KG1 (cell line): Measurements from ENCODE around the gene MRPL52.
A peak's percentile ranks its signal among the peaks of the same experiment; 100 is the strongest.
"Not testable (repeated sequence)": the region's sequence is repeated elsewhere in the genome, so short reads cannot be mapped to it uniquely, and the experiment has no call there.

Experiments
- DNase-seq: peaks from one replicate; lab custom pipeline; 2025; lab: John Stamatoyannopoulos, UW

Gene MRPL52

DNA sequence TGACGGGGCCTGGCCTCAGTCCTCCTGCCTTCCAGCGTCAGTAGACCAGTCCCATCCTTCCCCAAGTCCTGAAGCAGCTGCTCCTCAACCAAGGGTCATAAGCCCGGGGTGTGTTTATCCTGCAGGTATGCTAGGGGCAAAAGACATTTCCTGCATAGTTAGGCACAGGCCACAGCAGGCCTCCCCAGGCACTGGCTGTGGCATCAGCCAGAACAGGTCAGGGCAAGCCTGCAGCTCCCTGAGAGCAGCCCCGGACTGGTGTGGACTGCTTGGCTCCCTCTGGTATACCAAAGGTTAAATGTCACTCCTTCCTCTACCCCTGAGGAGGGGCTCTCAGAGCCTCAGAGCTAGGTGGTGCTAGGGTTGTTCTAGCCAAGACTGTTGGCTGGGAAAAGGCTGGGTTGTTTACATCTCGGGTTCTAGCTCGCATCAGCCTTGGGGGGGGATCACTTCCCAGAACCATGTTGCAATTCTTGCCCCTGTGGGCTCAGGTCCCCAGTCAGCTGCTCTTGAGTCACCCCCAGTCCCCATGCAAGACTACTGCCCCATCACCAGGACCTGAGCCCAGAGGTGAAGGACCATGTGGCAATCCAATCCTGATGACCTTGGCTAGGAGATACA, 9.6 kb downstream of the MRPL52 start:
- no peak for DNase-seq

DNA sequence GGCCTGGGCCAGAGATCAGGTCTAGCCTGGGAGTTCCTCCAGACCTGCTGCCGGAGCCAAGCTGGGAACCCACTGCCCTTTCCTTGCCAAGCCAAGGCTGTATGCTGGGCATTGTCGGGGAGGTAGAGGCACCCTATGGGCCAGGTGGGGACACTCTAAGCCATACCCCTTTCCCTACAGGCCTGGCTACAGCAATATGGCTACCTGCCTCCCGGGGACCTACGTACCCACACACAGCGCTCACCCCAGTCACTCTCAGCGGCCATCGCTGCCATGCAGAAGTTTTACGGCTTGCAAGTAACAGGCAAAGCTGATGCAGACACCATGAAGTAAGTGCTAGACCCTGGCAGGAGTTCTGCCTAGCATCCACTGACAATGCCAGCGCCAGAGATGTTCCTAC, 11.6 kb downstream of the MRPL52 start:
- DNase-seq, result no peak

DNA sequence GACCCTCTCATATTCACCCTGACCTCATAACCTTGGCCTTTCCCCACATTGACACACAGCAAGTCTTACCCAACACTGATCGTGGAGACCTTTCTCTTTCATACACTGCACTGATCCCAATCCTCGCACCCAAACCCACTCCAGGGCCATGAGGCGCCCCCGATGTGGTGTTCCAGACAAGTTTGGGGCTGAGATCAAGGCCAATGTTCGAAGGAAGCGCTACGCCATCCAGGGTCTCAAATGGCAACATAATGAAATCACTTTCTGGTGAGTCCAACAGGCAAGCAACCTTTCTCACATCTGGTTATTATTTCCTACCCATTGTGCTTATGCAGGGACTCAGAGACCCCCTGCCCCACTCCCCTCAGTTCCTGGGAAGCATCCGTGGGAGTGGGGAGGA, 12.1 kb downstream of the MRPL52 start:
- no peak for DNase-seq

DNA sequence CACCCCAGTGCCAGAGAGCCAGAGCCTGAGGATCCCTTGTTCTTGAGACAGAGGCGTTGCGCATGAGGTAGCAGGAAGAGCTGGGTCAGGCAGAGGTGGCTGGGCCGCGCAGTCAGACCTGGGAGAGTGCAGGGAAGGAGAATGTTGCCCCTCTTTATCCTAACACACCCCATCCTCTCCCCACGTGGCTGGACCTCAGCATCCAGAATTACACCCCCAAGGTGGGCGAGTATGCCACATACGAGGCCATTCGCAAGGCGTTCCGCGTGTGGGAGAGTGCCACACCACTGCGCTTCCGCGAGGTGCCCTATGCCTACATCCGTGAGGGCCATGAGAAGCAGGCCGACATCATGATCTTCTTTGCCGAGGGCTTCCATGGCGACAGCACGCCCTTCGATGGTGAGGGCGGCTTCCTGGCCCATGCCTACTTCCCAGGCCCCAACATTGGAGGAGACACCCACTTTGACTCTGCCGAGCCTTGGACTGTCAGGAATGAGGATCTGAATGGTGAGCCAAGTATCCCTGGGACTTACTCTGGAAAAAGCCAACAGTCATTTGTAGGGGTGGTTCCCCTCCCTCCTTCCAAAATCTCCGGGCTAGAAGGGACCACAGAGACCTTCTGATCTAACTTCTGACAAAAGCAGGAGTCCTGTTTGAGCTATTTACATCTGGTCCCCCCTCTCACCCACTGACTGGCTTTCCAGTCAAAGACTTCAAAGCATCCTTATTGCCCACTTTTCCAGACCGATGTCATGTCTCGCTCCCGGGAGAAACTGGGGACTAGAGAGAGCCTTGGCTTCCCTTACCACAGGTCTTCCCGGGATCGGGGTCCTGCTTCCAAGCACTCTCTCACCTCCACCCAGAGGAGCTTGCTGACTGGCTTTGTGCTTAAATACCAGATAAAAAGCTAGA, 12.8 kb downstream of the MRPL52 start:
- DNase-seq, result no peak

DNA sequence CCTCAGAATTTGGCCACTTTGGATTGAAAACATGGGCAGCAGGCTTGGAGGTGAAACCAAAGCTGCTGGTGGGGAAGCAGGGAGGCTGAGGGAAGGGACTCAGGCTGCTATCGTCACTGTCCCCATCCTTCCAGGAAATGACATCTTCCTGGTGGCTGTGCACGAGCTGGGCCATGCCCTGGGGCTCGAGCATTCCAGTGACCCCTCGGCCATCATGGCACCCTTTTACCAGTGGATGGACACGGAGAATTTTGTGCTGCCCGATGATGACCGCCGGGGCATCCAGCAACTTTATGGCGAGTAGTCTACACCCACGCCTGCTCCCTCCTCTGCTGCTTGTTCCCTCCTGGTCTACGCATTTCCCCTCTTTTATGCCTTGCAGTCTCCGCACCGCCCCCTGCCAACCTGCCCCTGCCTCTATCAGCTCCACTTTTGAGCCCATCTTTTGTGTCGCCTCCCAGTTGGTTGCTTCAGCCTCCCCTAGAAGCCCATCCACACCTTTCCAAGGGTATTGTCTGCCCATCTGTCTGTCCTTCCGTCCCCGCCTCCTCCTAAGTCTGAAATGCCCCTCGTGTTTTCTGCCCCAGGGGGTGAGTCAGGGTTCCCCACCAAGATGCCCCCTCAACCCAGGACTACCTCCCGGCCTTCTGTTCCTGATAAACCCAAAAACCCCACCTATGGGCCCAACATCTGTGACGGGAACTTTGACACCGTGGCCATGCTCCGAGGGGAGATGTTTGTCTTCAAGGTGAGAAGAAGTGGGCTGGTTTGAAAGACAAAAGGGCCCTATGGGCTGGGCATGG, 13.6 kb downstream of the MRPL52 start:
- no peak for DNase-seq

DNA sequence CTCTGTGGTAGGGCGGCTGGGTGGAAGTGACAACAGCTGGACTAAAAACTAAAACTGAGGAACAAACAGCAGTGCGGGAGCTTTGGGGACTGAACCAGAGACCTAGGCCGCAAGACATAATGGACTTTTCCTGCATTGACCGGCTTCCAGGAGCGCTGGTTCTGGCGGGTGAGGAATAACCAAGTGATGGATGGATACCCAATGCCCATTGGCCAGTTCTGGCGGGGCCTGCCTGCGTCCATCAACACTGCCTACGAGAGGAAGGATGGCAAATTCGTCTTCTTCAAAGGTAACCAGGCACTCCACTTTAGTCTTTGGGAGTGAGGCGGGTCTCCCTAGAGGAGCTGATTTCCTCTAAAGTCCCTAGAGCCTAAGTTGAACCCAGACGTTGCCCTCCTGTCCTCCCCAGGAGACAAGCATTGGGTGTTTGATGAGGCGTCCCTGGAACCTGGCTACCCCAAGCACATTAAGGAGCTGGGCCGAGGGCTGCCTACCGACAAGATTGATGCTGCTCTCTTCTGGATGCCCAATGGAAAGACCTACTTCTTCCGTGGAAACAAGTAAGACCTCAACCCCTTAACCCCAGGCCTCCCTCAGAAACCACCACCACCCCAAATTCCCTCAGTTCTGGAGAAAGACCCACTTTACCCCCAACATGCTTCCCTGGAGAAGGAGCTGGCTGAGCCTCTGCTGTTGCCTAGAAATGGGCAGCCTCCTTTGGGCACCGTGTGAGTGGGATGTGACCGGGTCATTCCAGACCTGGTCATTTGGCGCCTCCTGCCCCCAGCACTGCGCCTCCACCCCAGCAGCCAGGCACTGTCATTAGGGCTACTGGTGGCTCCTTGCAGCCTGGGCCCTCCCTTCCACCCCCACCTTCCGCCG, 14.8 kb downstream of the MRPL52 start:
- DNase-seq, result no peak

DNA sequence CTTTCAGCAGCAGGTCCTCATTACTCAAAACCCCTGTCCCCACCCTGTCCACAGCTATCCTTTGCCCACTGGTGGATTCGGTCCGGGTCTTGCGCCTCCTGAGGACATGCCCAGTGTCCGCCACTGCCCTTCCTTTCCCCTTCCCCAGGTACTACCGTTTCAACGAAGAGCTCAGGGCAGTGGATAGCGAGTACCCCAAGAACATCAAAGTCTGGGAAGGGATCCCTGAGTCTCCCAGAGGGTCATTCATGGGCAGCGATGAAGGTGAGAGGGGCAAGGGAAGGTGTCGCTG, 15.4 kb downstream of the MRPL52 start:
- no peak for DNase-seq

DNA sequence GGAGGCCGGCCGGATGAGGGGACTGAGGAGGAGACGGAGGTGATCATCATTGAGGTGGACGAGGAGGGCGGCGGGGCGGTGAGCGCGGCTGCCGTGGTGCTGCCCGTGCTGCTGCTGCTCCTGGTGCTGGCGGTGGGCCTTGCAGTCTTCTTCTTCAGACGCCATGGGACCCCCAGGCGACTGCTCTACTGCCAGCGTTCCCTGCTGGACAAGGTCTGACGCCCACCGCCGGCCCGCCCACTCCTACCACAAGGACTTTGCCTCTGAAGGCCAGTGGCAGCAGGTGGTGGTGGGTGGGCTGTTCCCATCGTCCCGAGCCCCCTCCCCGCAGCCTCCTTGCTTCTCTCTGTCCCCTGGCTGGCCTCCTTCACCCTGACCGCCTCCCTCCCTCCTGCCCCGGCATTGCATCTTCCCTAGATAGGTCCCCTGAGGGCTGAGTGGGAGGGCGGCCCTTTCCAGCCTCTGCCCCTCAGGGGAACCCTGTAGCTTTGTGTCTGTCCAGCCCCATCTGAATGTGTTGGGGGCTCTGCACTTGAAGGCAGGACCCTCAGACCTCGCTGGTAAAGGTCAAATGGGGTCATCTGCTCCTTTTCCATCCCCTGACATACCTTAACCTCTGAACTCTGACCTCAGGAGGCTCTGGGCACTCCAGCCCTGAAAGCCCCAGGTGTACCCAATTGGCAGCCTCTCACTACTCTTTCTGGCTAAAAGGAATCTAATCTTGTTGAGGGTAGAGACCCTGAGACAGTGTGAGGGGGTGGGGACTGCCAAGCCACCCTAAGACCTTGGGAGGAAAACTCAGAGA, 16.3 kb downstream of the MRPL52 start:
- no peak for DNase-seq

DNA sequence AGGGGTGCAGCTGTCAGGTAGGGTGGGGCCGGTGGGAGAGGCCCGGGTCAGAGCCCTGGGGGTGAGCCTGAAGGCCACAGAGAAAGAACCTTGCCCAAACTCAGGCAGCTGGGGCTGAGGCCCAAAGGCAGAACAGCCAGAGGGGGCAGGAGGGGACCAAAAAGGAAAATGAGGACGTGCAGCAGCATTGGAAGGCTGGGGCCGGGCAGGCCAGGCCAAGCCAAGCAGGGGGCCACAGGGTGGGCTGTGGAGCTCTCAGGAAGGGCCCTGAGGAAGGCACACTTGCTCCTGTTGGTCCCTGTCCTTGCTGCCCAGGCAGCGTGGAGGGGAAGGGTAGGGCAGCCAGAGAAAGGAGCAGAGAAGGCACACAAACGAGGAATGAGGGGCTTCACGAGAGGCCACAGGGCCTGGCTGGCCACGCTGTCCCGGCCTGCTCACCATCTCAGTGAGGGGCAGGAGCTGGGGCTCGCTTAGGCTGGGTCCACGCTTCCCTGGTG, 17.2 kb downstream of the MRPL52 start:
- DNase-seq, result no peak

DNA sequence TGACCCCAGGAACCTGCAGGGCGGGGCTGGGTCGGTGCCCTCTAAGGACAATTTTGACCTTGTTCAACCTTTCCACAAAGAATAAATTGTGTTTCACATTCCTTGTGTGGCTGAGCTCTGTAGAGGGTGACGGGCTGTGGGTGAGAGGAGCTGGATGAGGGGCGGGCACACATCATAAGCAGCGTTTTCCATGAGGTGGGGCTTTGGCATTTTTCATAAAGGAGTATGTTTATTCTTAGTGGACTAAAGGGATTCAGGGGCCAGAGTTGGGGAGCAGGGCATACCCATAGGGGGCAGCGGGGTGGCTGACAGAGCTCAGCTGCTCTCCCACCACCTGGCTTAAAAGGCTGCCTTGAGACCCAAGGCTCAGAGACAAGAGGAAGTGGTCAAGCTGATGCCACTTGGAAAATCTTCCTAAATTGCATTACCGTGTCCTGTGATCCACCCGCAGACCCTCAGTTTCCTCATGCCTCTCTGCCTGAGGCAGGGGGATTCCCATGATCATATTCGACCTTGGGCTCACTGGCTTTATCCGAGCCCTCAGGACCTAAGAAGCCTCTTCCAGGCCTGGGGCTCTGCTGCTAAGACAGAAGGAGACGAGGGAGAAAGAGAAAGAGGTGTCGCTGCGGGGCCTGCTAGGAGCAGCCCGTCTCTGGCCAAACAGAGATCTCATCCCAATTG, 18.1 kb downstream of the MRPL52 start:
- no peak for DNase-seq

DNA sequence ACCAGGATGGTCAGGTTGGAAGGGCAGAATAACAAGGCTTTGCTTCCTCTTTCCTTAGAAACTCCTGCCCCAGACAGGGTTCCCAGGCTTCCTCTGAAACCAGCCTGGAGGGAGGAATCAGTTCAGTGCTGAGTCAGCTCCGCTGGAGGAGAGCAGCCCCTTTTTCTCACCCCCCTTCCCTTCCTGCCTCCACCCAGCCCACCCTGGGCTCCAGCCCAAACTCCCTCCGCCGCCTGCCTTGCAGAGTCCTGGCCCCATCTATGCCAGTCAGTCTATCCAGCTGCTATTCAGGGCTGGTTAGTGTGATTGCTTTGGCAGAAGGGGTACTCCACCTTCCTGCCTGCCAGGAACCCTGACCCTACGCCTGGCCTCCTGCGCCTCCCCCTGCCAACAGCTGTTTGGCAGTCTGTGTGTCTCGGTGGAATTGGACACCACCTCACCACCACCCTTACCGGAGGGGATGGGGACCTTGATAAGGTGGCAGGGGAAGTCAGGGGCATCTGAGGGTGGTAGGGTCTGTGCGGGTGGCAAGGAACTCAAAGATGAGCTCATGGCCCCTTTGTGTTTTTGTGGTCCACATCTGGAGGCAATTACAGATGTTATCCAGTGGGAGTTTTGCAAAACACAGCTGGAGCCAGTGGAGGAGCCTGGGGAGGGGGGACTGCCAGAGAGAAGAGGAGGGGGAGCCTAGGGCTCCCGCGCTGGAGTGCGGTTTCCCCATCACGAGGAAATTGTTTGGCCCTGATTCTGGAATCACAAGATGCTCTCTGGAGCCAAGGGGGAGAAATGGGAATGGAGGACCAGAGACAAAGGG, 18.9 kb downstream of the MRPL52 start:
- no peak for DNase-seq

DNA sequence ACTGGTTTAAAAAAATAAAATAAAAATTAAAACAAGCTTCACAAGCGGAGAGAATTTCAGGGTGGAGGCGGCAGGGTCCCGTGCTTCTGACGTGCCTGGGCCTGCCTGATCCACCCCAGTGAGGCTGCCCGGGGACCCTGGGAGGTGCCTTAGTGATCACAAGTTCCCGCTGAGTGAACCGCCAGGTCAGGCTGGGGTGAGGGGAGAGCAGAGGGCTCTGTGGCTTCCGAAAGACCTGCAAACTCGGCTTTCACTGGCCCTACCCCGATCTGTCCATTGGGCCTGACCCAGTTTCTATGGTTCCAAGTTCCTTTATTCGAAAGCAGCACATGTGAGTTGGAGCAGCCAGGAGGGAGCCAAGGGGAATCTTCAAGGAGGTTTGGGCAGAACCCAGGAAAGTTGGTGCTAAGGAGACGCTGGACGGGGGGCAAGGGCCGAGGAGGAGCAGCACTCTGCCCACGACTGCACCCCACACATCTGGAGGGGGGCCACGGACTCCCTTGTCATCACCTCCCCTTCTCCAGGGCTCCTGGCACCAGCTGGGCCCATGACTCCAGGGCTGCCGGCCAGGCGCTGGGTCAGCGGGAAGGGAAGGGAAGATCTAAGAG, 19.6 kb downstream of the MRPL52 start:
- DNase-seq, result no peak

DNA sequence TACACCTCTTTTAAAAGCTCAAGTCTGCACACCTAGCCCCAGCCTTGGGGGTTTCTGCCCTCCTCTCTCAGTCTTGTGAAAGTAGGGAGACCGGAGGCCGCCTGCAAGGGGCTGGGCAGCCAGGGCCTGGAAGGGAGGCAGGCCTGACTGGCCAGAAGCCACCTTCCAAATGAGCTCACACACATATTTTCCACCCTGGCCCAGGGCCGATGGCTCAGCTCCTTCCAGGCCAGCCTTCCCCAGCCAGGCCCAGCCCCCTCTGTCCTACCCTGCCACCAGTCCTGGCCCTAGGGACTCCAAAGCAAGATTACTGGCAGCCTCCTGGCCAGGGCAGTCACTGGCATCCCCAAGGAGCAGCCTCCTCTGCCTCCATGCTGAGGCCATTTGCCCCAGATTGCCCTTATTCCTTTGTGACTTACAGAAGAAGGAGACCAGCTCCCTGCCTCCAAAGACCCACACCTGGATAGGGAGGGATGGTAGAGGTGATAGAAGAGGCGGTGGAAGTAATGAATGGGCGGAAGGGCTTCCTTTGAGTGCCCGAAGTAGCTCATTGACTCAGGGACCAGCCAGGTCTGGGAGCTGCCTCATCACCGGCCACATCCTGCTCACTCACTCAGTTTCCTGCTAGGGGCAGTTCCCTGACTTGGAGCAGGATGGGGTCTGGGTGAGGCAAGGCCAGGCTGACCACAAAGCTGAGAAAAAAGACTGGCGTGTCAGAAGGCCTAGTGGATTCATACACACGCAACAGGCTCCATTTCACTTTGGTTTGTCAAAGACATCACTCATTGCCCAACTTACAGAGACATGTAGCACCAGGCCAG, 21.5 kb downstream of the MRPL52 start:
- no peak for DNase-seq

DNA sequence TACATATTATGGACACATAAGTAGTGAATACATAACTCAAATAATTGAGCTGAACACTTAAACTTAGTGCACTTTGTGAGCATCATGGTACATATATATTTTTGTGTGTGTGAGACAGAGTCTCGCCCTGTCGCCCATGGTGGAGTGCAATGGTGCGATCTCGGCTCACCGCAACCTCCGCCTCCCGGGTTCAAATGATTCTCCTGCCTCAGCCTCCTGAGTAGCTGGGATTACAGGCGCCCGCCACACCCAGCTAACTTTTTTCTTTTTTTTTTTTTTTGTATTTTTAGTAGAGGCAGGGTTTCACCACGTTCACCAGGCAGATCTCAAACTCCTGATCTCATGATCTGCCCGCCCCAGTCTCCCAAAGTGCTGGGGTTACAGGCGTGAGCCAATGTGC, 22.5 kb downstream of the MRPL52 start:
- DNase-seq, result not testable (repeated sequence)

DNA sequence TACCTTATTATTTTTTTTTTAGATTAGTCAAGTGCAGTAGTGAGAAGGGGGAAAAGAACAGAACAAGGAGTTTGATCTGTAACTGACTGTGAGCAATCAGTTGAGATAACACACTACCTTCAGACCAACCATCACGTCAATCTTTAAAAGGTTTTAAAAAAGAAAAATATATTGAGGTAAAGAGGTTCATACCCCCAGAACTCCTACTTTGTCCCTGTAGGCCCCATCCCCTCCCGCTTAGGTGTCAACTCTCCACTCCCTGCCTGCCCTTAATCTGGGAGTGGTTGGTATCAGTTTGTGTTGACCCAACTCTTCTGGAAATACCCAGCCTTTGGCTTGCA, 22.9 kb downstream of the MRPL52 start:
- no peak for DNase-seq

DNA sequence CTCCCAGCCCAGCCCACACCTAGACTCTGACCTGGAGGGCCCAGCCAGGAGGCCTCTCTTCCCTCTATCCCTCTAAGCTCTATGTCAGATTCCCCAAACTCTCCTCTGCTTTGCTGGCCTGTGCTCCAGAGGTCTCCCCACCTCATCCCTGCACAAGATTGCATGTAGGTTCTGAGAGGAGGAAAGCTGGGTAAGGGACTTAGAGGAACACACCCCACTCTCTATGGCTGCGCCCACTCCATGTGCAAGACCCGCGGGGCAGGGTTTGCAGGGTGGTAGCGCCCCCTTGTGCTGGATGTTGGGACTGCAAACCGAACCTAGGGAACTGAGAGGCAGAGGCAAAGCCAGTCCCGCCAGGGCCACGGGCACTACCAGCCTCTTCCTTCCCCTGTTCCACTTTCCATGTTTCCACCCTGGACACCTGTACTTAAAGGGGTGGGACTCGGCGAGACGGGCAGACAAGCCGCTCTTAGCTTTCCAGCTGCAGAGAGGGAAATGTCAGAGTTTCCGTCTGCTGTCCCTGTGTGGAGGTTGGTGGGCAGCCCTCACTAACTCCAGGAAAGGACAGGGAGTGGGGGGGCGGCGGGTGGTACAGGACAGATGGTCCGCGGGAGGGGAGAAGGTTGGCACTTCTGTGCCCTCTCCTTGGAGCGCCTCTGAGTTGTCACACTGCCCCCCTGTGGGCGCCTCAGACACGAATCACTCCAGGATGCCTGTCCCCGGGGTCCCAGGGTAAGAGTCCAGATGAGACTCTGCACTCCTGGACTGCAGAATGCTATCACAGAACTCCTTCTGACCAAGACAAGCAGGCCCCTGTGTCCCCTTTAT, 23.5 kb downstream of the MRPL52 start:
- DNase-seq, result peak; percentile 55

DNA sequence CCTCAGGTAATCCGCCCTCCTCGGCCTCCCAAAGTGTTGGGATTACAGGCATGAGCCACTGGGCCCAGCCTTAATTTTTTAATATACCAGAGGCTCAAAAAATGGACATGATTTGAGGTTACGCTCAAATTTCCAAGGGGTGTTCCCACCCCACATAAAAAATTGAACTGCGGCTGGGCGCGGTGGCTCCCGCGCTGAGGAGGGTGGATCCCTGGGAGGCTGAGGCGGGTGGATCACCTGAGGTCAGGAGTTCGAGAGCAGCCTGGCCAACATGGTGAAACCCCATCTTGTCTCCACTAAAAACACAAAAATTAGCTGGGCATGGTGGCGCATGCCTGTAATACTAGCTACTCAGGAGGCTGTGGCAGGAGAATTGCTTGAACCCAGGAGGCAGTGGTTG, 24.6 kb downstream of the MRPL52 start:
- DNase-seq, result not testable (repeated sequence)
